Keratinocyte (primary cell): ENCODE data around the gene SMAD3. TPM values are rescaled to one million over a fixed set of nuclear protein-coding genes. Genes with fewer than 3 reads are reported as not detected.
A peak's percentile ranks its signal among the peaks of the same experiment; 100 is the strongest.

Experiments
- DNase-seq: peaks from one replicate; pipeline ENCODE4 v3.0.0-alpha.2; 2011; ENCODE audit warnings: low read depth, missing footprints, low spot score
- FAIRE-seq: peaks from 2 replicates; lab custom pipeline; 2011; peaks lifted over from hg19 to GRCh38; lab: Jason Lieb, UNC
- H2AFZ ChIP-seq: 2 replicates; pipeline ENCODE4 v1.6.0; 2012; ENCODE audit warnings: low read length, control low read depth, inconsistent platforms; ENCODE audit not compliant: control insufficient read depth
- H3K27ac ChIP-seq: 2 replicates; pipeline ENCODE4 v1.5.1; 2011; ENCODE audit warnings: low read length; ENCODE audit not compliant: control insufficient read depth, insufficient read depth
- H3K27me3 ChIP-seq: 3 replicates; pipeline ENCODE4 v1.6.0; 2011; ENCODE audit warnings: low read length; ENCODE audit not compliant: control insufficient read depth, insufficient read depth; ENCODE audit errors: extremely low read depth
- H3K36me3 ChIP-seq, 2 experiments: 2 replicates in 1 of 2; 3 replicates in 1 of 2; pipeline ENCODE4 v1.5.1; 2011; ENCODE audit warnings: low read length in 2 of 2, mild to moderate bottlenecking in 1 of 2; ENCODE audit not compliant: control insufficient read depth in 2 of 2, insufficient read depth in 2 of 2; ENCODE audit errors: extremely low read depth in 1 of 2
- H3K4me1 ChIP-seq: 3 replicates; pipeline ENCODE4 v1.5.1; 2011; ENCODE audit warnings: low read length; ENCODE audit not compliant: control insufficient read depth, insufficient read depth; ENCODE audit errors: extremely low read depth
- H3K4me2 ChIP-seq: 3 replicates; pipeline ENCODE4 v1.6.0; 2011; ENCODE audit warnings: low read depth, low read length; ENCODE audit not compliant: control insufficient read depth, insufficient read depth; ENCODE audit errors: extremely low read depth
- H3K4me3 ChIP-seq, 3 experiments: fragments of 200-600 bp in 1 of 3; sonication (generic) in 1 of 3; 2 replicates in 2 of 3; 3 replicates in 1 of 3; pipeline ENCODE4 v1.5.1; 2011 to 2016; ENCODE audit warnings: low read length in 3 of 3, mild to moderate bottlenecking in 3 of 3, control low read depth in 2 of 3, inconsistent platforms in 1 of 3, low read depth in 1 of 3, mixed read lengths in 1 of 3, mixed run types in 1 of 3, moderate library complexity in 1 of 3; ENCODE audit not compliant: control insufficient read depth in 2 of 3, insufficient read depth in 2 of 3; ENCODE audit errors: extremely low read depth in 1 of 3
- H3K79me2 ChIP-seq: 2 replicates; pipeline ENCODE4 v1.6.0; 2012; ENCODE audit warnings: low read length; ENCODE audit not compliant: control insufficient read depth, insufficient read depth
- H3K9ac ChIP-seq: 3 replicates; pipeline ENCODE4 v1.6.0; 2011; ENCODE audit warnings: low read length; ENCODE audit not compliant: control insufficient read depth, insufficient read depth; ENCODE audit errors: extremely low read depth
- H3K9me1 ChIP-seq: 3 replicates; pipeline ENCODE4 v1.6.0; 2011; ENCODE audit warnings: low read length; ENCODE audit not compliant: control insufficient read depth, insufficient read depth; ENCODE audit errors: extremely low read depth
- H3K9me3 ChIP-seq: 2 replicates; pipeline ENCODE4 v1.5.1; 2012; ENCODE audit warnings: low read depth, low read length; ENCODE audit not compliant: control insufficient read depth
- H4K20me1 ChIP-seq: 3 replicates; pipeline ENCODE4 v1.6.0; 2011; ENCODE audit warnings: low read length; ENCODE audit not compliant: control insufficient read depth, insufficient read depth; ENCODE audit errors: extremely low read depth
- CTCF ChIP-seq, 3 experiments: IDR thresholded peaks in 1 of 3; conservative IDR thresholded peaks in 1 of 3; optimal IDR thresholded peaks in 1 of 3; 2 replicates in 2 of 3; 3 replicates in 1 of 3; pipeline versions ENCODE3 to v1.5.1; 2011; ENCODE audit warnings: low read length in 3 of 3, mild to moderate bottlenecking in 3 of 3, moderate library complexity in 2 of 3, control low read depth in 1 of 3, inconsistent platforms in 1 of 3; ENCODE audit not compliant: insufficient read depth in 2 of 3; ENCODE audit errors: extremely low read depth in 1 of 3
- EZH2 ChIP-seq: IDR thresholded peaks from one replicate; pipeline ENCODE4 v1.6.1; 2012; ENCODE audit warnings: inconsistent platforms, mild to moderate bottlenecking, low read length, moderate library complexity
- dilution Hi-C: fragments of 300-500 bp; cut with MboI; formaldehyde crosslinking; loops from one replicate; pipeline ENCODE4 v1.7.0; 2020; ENCODE audit warnings: low sequenced_read_pairs; ENCODE audit not compliant: extremely low pct_ligation_motif_present
- polyA plus RNA-seq, 5 experiments: library from polyadenylated mRNA; depleted of rRNA in 3 of 5; stranded (reverse) in 3 of 5; stranded (forward) in 1 of 5; unstranded in 1 of 5; fragments of >200 nt; gene quantifications; 1 replicate in 1 of 5; 2 replicates in 3 of 5; 3 replicates in 1 of 5; pipeline versions ENCODE4 v1.2.1 to v1.2.3, GENCODE V29; 2011 to 2012; ENCODE audit warnings: missing spikeins in 2 of 5, low read depth in 1 of 5, low replicate concordance in 1 of 5

SMAD3 gene
- polyA plus RNA-seq, 1 donor (not counting 4 experiments of a cell fraction or from before 2014, with no cell fraction given): 33.7 TPM

GRCh38 chr15:67103869-67104268, 38.5 kb downstream of the SMAD3 start:
- Histone ChIP-seq H4K20me1 (no peaks in the 10 kb centered on the region), H3K4me2 (peak overlapping the region; percentile 39), H3K4me3 (no peak overlapping the region), H3K27me3 (no peaks in the 10 kb centered on the region), H3K9ac (peak overlapping the region; percentile 55), H3K79me2 (peaks cover 72% of the 10 kb centered on the region), H3K4me1 (peaks cover 90% of the 10 kb centered on the region), H3K9me1 (peaks cover 5% of the 10 kb centered on the region), H3K9me3 (no peaks in the 10 kb centered on the region), H3K27ac (peak overlapping the region; percentile 88), H2AFZ (no peak overlapping the region), H3K36me3 (peaks cover 13 to 28% of the 10 kb centered on the region in 2 experiments)
- FAIRE-seq (no peak), DNase-seq (no peak)
- no peak for TF ChIP-seq EZH2
- no peak for TF ChIP-seq CTCF (optimal IDR thresholded peaks at IDR 0.05 in 1 of 3, IDR thresholded peaks at IDR 0.05 in 1 of 3, conservative IDR thresholded peaks at IDR 0.05 in 1 of 3; ENCODE audit: extremely low read depth in 1 of 3, insufficient read depth in 2 of 3, low read length in 3 of 3)
- dilution Hi-C loops: no loop called here

GRCh38 chr15:67104510-67104909, 39.1 kb downstream of the SMAD3 start:
- peaks cover 5% of the 10 kb centered on the region for H3K9me1 ChIP-seq
- H3K27me3 ChIP-seq: no peaks in the 10 kb centered on the region
- no peaks in the 10 kb centered on the region for H4K20me1 ChIP-seq
- H3K4me2 ChIP-seq: peak overlapping the region; percentile 46
- H3K36me3 ChIP-seq: peaks cover 13 to 28% of the 10 kb centered on the region in 2 experiments
- no peak for TF ChIP-seq CTCF (optimal IDR thresholded peaks at IDR 0.05 in 1 of 3, IDR thresholded peaks at IDR 0.05 in 1 of 3, conservative IDR thresholded peaks at IDR 0.05 in 1 of 3; ENCODE audit: extremely low read depth in 1 of 3, insufficient read depth in 2 of 3, low read length in 3 of 3)
- TF ChIP-seq EZH2: no peak
- no peaks in the 10 kb centered on the region for H3K9me3 ChIP-seq
- peak overlapping the region; percentile 88 for H3K27ac ChIP-seq
- H3K79me2 ChIP-seq: peaks cover 72% of the 10 kb centered on the region
- H3K4me3 ChIP-seq: no peak overlapping the region
- H2AFZ ChIP-seq: no peak overlapping the region
- peaks cover 85% of the 10 kb centered on the region for H3K4me1 ChIP-seq
- DNase-seq (no peak), FAIRE-seq (no peak)
- dilution Hi-C loops: no loop called here
- H3K9ac ChIP-seq: peak overlapping the region; percentile 61
